HS-5 (cell line): ENCODE results near the gene LRRC4B.

Source experiments
- DNase-seq: peaks from one replicate; pipeline ENCODE4 v3.0.0-alpha.2; 2012; ENCODE audit warnings: low read depth

Gene LRRC4B

DNA sequence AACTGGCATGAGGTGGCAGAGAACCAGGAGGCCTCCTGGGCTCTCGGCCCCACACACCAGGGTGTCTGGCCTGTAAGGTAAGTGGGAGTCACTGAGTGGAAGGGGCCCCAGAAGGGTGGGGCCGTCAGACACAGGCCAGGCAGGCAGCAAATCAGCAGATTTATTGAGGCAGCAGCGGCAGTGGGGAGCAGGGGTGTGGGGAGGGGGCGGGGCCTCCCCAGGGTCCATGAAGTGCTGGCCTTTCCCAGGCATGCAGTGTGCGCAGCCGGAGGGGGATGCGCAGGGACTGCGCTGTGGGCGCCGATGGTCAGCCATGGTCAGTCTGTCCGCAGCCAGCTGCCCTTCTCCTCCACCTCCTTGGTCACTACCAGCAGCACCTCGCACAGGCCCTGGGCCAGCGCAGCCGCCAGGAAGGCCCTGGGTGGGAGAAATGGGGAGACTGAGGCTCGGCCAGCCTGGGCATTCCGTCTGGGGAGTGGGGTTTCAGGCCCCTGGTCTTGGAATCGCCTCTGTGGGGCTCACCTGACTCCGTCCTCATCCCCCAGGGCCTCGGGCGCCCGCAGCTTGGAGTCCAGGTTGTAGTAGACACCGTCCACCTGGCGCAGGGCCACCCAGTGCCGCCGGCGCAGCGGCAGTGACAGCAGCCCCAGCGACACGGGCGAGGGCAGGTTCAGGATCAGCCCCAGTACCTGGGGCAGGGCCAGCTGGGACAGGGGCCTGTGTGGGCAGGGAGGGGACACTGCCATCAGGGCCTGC is 62.2 kb downstream of the LRRC4B start:
- DNase-seq, result no peak

DNA sequence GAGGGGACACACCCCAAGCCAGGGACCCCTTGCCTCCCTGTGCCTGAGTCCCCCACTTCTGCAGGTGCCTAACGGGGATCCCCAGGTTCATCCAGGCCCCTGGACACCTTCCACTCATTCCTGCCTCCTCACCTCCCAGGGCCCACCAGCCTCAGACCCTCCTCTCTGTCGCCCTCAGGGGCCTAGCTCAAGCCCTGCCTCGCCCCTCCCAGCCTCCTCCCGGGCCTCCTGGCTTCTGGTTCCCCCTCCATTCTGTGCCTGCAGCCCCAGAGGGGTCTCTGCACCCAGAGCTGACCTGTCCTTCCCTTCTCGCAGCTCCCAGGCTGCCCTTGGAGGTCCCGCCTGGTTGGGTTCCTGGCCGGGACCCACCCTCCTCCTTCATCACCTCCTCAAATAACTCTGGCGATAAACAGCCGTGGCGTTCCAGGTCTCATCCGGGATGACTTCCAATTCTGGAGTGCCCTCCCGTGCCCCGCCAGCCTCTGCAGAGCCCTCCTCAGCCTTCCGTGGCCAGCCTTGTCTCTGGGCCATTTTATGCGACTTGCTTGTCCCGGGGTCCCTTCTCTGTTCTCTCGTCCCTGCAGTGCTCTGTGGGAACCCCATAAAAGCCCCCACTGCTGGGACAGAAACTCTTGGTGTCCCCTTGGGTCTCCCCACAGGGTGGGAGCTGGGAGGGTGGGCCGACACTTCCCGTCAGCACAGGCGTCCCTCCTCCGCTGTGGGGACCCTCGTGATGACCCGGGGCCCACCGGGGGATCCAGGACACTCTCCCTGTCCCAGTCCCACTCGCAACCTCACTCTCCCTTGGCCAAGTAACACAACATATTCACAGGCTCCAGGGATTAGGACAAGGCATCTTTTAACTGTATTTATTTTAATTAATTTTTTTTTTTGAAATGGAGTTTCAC is 66.4 kb downstream of the LRRC4B start:
- DNase-seq, result no peak

DNA sequence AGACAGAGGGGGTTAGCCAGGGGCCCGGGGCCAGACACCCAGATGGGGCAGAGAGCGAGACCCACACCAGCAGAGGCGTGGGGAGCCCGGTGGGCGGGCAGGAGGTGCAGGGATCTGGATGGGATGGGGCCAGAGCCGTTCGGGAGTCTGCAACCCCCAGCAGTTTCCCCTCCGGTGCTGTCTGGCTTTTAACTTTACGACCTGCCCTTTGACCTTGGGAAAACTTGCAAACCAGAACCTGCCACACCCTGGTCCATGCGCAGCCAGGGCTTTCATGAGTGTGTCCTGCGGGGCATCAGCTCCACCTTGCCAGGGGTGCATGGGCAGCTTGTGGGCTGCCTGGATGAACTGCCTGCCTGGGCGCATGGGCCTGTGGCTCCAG is 67.1 kb downstream of the LRRC4B start:
- DNase-seq, result no peak

DNA sequence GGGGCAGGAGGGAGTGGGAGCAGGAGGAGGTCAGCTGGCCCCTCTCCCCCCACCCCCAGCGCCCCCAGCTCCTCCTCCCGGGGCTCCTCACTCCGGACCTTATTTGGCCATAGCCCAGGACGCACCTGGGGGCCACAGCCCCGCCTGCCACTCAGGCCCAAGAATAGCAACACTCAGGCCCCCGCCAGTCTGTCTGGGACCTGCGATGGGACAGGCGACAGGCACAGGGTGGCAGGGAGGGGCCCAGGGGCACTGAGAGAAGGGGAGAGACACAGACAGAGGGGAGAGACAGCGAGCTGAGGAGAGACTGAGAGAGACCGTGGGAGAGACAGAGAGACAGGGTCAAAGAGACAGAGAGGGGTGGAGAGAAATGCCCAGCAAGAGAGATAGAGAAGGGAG is 67.5 kb downstream of the LRRC4B start:
- no peak for DNase-seq

DNA sequence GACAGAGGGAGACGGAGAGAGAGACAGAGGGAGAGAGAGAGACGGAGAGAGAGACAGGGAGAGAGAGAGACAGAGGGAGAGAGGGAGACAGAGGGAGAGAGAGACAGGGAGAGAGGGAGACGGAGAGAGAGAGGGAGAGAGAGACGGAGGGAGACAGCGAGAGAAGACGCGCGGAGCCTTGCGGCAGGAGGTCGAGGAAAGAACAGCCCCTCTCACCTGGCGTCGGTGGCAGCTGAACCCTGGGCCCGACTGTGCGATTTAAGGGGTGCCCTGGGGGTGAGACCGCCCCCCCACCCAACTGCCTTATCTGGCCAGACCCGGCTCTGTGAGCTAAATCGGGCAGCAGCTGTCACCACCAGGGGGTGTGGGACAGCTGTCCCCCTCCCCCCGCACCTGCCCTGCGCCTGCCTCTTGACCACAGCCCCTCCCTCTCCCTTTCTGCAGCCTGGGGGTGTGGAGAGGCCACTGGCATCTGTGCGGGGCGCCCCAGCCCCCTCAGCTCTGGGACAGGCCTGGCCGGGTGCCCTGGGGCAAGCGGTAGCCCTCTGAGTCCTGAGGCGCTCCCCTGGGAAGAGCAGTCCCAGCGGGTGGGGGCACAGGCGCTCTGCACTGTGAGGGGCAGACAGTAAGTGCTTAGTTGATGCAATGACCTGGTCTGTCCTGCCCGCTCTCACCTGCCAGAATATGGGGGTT is 68.0 kb downstream of the LRRC4B start:
- no peak for DNase-seq

DNA sequence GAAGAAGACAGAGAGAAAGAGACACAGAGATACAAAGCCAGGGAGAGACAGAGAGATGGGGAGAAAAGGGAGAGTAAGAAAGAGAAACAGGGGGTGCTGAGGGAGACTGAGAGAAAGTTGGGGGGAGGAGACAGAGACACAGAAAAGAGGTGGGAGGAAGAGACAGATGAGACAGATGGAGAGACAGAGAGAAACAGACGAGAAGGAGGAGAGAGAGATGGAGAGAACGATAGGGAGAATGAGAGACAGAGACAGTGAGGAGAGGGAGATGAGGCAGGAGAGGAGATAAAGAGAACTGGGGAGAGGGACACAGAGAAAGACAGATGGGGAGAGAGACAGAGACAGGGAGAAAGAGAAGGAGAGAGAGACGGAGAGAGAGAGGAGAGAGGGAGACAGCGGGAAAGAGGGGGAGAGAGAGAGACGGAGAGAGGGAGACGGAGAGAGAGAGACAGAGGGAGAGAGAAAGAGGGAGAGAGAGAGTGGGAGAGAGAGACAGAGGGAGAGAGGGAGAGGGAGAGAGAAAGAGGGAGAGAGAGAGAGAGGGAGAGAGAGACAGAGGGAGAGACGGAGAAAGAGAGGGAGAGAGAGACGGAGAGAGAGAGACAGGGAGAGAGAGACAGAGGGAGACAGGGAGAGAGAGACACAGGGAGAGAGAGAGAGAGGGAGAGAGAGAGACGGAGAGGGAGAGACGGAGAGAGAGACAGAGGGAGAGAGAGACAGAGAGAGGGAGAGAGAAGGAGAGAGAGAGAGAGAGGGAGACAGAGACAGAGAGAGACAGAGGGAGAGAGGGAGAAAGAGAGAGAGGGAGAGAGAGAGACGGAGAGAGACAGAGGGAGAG is 69.8 kb downstream of the LRRC4B start:
- DNase-seq, result no peak

DNA sequence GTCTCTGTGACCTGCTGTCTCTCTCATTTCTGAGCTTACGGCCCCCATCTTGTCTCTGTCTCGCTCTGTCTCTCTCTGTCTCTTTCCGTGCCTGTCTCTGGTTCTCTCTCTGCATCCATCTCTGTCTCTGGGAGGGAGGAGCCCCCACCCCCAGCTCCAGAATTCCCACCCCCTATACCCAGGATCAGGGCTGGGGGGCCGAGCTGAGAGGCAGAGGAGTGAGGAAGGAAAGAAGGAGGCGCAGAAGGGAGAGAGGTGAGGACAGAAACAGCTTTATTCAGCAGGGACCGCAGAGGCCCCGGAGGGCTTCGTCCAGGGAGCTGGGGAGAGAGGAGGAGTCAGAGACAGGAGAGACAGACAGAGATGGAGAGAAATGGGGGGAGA is 71.2 kb downstream of the LRRC4B start:
- no peak for DNase-seq

DNA sequence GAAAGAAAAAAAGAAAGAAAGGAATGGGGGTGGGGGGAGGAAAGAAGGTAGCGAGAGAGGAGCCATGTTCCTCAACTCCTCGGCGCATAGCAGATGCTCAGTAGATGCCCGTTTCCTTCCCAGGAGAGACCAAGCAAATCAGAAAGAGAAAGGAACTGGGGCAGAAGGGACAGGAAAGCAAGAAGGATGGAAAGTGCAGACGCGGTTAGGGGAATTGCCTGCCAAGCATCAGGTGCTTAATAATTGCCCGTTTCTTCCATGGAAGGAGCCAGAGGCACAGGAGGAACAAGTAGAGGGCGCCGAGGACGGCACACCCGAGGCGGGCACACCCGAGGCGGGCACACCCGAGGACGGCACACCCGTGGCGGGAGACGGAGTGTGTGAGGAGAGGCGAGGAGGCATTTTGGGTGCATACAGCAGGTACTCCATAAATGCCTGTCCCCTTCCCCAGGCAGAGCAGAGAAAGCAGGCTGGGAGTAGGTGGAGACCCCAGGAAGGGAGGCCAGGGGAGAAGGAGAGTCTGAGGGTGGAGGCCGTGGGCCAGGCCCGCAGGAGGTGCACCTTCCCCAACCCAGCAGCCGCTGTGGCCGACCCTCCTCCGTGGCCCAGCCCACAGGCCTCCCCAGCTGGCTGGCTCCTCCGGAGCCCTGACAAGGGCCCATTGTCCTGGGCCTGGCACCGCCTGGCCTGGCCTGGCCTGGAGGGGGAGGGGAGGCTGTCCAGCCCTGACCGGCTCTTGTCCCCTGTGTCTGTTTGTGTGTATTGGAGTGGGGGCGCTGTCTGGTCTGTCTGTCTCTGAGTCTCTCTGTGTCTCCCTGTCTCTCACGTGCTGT is 71.8 kb downstream of the LRRC4B start:
- no peak for DNase-seq

DNA sequence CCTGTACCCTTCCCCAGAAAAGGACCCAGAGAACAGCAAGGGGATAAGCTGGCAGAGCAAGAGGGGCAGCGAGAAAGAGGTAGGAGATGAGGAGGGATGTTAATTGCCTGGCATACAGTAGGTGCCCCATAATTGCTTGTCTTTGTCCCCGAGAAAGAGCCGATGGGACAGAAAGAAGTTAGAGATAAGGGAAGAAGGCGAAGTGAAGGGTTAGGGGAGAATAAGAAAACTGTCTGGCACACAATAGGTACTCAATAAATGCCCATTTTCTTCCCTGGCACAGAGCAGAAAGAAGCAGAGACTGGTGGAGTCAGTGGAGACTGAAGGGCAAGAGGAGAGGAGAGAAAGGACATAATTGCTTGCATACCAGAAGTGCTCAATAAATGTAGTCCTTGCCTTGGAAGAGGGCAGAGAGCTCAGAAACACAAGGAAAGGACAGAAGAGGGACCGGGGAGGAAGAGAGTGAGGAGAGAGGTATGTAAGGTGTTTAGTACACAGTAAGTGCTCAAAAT is 73.2 kb downstream of the LRRC4B start:
- DNase-seq, result no peak

DNA sequence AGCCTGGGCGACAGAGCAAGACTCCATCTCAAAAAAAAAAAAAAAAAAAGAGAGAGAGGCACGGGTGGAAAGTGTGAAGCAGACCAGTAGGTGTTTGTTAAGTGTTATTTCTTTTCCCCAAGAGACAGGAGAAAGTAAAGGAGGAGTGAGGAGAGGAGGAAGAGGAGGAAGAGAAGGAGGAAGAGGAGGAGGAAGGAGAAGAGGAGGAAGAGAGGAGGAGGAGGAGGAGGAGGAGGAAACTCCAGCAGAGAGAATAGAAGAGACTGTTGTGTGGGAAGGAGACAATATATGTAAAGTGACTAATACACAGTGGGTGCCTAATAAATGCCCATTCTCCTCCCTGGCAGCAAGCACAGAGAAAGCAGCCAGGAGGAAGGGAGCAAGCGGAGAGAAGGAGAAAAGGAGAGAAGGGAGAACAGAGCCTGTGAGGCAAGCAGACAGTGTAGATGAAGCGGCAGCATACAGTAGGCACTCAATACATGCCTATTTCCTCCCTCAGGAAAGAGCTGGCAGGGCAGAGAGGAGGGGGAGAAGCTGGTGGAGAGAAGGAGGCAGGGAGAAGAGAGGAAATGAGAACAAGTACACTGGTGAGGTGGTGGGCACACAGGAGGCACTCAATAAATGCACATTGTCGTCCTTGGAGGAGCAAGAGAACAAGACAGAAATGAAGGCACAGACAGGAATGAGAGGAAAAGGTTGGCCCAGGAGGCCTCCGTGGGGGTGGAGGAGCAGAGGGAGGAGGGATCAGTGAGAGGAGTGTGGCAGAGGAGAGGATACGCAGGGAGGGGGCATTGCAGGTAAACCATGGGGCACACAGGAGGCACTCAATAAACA is 73.8 kb downstream of the LRRC4B start:
- no peak for DNase-seq

DNA sequence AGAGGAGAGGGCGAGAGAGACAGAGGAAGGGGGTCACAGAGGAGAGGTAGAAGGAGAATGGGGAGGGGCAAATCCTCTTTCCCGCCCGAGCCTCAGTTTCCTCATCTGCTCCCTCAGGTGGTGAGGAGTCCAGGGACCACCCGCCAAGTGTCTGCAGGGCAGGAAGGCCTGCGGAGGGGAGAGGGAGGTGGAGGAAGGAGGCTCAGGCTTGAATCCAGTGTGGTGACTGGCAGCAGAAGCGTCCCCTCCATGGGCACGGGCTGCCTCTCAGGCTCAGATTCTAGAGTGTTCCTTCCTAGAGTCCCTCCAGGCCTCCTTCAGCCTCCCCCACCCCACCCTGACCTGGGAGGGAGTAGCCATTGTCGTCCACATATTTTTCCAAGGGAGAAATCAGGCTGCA is 75.1 kb downstream of the LRRC4B start:
- DNase-seq, result no peak

DNA sequence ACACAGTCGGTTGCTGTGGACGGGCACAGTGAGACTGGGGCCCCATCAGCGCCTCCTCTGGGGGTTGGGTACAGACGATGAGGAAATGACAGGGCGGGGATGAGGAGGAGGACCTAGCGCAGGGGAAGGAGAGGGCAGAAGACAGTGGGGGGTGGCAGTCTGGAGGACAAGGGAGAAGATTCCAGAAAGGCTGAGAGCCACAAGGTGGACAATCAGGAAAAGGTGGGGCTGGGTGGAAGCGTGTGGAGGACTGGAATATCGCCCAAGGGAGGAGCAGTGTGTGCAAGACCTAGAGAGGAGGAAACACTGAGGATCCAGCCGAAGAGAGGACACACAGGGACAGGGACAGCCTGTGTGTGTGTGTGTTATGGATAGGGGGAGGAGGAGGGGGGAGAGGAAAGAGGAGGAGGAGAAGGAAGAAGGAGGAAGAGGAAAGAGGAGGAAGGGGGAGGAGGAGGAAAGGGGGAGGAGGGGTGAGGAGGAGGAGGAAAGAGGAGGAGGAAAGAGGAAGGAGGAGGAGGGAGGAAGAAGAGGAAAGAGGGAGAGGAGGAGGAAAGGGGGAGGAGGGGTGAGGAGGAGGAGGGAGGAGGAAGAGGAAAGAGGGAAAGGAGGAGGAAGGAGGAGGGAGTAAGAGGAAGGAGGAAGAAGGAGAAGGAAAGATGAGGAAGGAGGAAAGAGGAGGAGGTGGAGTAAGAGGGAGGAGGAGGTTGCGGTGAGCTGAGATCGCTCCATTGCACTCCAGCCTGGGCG is 75.8 kb downstream of the LRRC4B start:
- no peak for DNase-seq

DNA sequence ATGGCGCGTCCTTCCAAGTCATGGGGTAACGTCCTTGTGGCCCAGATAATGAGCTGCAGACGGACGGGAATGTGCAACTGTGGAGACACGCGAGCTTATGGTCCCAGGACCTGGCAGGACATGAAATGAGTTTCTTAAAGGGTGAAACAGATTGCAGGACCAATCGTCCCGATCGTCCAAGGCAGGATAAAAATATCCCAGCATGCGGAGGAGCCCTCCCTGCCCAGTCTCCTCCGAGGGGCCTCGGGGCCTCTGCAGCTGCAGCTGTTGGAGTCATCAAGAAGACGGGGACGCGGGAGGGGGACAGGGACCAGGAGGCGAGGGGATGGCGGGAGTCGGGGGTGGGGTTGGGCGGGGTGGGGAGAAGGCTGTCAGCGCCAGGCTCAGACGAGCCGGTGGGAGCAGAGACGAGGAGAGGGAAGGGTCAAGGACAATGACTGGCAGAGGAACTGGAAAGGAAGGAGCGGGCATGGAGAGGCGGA is 77.2 kb downstream of the LRRC4B start:
- no peak for DNase-seq

DNA sequence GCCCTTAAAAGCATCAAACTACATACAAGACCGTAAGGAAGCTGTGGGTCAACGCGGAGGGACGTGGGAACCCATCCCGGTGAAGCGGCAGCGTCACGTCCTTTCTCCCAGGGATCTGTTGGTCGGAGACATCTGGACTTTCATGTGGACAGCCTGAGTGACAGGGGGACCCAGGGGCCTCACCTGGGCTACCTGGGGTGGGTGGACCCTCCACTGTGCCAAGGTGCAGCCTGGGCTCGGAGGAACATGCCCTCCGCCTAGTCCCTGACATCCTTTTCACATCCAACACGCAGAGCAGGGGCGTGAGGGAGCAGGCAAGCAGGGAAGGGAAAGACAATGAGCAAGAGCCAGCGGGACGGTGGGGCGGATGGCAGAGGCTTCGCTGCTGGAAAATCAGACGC is 77.8 kb downstream of the LRRC4B start:
- DNase-seq, result no peak

DNA sequence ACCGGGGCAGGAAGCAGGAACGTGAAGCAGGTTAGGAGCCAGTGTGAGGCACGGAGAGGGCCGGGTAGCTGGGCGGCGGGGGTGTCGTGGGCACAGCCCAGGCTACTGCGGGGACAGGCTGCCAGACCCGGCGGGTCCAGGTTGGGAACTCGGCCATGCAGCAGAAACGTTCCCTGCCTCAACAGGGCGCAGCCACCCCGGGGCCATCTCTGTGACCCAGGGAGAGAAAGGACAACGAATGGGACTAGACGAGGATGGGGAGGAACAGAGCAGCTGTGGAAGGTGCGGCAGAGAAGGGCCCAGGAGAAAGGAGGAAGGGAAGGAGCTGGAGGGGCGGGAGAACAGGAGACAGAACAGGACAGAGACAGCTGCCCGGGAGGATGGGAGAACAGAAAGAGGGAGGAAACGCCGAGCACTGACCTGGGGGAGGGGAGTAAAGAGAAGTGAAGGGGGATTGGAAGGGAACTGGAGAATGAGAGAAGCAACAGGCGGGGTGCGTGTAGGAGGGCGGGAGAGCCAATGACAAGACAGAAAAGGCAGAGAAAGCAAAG is 78.7 kb downstream of the LRRC4B start:
- no peak for DNase-seq

DNA sequence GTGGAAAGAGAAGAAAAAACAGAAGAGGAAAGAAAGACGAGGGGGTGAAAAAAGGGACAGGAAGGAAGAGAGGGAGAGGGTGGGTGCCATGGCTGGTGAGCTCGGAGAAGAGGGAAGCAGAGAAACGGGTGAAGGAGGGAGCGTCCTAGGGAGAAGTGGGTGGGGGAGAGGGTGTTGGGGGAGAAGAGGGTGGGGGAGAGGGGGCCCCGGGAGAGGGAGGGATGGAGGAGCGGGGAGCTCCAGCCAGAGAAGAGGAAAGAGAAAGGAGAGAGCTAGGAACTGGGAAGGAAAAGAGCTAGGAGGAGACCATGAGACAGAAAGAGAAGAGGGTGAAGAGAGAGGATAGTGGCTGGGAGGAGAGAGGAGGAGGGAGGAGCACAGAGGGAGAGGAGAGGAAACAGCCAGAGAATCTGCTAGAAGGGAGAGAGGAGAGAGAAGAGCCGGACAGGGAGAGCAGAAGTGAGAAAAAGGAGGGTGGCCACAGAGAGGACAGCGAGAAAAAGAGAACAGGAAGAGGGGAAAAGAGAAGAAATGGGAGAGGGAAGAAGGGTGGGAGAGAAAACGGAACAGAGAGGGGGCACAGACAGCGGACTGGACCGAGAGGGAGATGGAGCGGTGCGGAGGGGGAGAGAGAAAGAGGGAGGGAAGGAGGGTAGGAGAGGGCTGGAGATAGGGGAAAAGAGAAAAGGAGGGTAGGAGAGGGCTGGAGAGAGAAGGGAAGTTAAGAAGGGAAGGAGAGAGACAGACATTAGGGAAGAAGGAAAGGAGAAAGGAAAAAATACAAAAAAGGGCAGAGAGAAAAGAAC is 79.6 kb downstream of the LRRC4B start:
- DNase-seq, result no peak

DNA sequence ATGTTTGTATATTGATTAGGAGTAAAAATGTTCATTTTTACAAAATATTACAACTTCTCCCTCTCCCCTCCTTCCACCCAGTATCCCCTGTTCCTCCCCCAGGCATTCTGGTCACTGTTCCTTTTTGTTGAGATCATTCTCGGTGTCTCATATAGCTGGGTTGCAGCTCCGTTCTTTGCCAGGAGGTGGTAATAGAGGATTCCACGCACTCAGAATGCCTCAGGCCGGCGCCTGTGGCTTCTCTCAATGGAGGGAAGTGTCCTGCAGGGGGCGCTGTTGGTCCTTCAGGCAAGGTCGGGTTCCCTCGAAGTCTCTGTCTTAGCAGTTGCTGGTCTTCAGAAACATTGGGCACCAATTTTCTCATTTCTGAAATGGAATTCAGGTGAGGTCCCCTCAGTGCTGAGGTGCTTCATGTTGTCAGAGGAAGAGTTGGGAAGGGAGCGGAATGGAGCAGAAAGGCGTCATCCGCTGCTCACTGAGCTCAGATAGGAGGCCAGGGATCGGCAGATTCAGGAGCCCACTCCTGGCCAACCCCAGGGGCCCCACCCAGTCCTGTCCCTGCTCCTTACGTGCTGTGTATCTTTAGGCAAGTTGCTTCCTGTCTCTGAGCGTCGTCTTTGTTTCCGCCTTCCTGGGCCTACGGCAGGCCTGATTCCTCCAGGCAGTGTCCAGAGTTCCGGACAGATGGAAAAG is 81.3 kb downstream of the LRRC4B start:
- DNase-seq, result no peak
